Left kidney (tissue), 8 donors: Measurements from ENCODE around the gene HSBP1. TPM values are rescaled to one million over a fixed set of nuclear protein-coding genes. Genes with fewer than 3 reads are reported as not detected.

ENCODE experiments used
- DNase-seq: peaks from one replicate; pipeline ENCODE4 v3.0.0-alpha.2; 2013
- long read RNA-seq, 8 donors: transcript quantifications; one replicate each; lab custom pipeline, GENCODE V29; 2026
- polyA plus RNA-seq: library from polyadenylated mRNA; unstranded; fragments of 120-200 nt; gene quantifications from one replicate; pipeline ENCODE4 v1.2.1, GENCODE V29; 2013; ENCODE audit not compliant: insufficient read length

HSBP1 gene
- 217 TPM for polyA plus RNA-seq
- long read RNA-seq, donor 1, full-length matches to known transcripts, result 240 of 268 reads
- long read RNA-seq, donor 1, partial matches to known transcripts, result 16 of 268 reads
- long read RNA-seq, donor 1, other reads (novel, unspliced or antisense), result 12 of 268 reads
- long read RNA-seq, donor 2, full-length matches to known transcripts, result 256 of 256 reads
- long read RNA-seq, donor 2, partial matches to known transcripts, result 0 of 256 reads
- long read RNA-seq, donor 2, other reads (novel, unspliced or antisense), result 0 of 256 reads
- long read RNA-seq, donor 3, full-length matches to known transcripts, result 209 of 221 reads
- long read RNA-seq, donor 3, partial matches to known transcripts, result 5 of 221 reads
- long read RNA-seq, donor 3, other reads (novel, unspliced or antisense), result 7 of 221 reads
- long read RNA-seq, donor 4, full-length matches to known transcripts, result 49 of 57 reads
- long read RNA-seq, donor 4, partial matches to known transcripts, result 8 of 57 reads
- long read RNA-seq, donor 4, other reads (novel, unspliced or antisense), result 0 of 57 reads
- long read RNA-seq, donor 5, full-length matches to known transcripts, result 535 of 633 reads
- long read RNA-seq, donor 5, partial matches to known transcripts, result 74 of 633 reads
- long read RNA-seq, donor 5, other reads (novel, unspliced or antisense), result 24 of 633 reads
- long read RNA-seq, donor 6, full-length matches to known transcripts, result 247 of 327 reads
- long read RNA-seq, donor 6, partial matches to known transcripts, result 59 of 327 reads
- long read RNA-seq, donor 6, other reads (novel, unspliced or antisense), result 21 of 327 reads
- long read RNA-seq, donor 7, full-length matches to known transcripts, result 389 of 416 reads
- long read RNA-seq, donor 7, partial matches to known transcripts, result 7 of 416 reads
- long read RNA-seq, donor 7, other reads (novel, unspliced or antisense), result 20 of 416 reads
- long read RNA-seq, donor 8, full-length matches to known transcripts, result 118 of 136 reads
- long read RNA-seq, donor 8, partial matches to known transcripts, result 12 of 136 reads
- long read RNA-seq, donor 8, other reads (novel, unspliced or antisense), result 6 of 136 reads

DNA sequence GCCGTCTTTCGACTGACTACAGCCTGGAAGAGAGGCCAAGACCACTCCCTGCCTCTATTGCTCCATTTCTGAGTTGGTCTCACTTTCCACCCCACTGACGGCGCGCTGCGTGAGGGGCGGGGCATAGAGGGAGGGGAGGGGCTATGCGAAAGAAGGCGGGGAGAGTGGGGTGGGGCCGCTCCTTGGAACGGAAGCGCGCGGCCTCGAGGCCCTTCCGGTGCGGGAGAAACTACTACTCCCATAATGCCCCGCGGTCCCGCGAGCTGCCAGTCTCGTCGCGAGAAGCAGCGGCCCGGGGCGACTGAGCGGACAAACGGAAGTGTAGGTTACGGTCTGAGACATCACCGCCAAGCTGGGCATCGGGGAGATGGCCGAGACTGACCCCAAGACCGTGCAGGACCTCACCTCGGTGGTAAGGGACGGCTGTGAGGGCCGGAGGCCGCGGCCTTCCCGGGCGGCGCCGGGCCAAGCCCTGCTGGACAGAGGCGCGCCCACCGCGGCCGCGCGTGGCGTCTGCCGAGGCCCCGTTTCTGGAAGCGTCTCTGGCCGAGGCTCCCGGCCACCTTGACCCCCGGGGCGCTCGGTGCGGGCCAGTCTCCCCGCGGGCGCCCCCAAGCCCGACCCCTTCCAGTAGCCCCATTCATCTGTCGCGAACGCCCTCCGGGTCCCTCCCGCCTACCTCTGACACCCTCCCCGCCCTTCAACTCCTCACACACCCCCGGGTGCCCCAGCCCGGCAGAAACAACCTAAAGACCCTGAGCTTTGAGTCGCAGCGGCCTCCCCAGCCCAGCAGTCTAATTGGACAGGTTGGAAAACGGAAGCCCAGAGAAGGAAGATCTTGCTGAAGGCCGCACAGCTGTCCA, at the start of gene HSBP1:
Gene HSBP1 (plus strand): TSS at position 269 of the 863 bp plus-strand sequence. CDS start 99 bp downstream, at position 368.
- peak; percentile 88 for DNase-seq

DNA sequence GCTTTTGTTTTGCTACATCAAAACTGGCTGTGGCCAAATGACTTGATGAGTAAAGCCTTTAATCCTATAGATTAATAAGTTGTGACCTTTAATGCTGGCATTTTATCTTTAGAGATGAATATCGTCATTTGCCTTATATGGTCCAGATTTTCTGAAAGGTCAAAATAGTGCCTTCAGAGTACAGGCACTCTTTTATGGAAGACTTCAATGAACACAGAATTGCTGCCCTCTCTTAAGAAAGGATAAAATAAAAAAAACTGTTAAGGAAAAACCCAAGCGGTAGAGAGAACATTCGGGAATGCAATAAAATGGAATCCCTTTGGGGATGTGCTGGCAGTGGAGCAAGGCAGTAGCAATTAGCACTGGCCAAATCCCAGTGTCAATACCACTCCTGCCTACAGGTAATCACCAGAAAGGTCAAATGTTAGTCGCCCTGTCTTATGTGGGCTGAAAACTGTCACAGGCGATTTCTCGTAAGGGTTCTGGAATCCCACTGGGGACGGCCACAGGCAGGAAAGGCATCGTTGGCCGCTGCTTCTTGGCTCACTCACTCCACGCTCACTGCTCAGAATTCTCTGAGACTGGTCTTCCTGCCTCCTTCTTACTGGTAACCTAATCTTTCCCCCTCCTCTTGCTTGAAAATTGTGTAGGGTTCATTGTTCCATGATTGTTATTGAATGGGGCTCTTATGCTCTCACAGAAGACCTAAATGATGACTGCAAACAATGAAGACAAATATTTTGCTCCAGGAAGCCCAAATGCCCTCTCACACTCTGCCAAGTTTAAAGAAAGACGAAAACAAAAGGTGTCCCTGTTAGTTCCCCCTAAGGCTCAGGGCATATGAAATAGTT, 45.4 kb upstream of the HSBP1 start:
- no peak for DNase-seq

DNA sequence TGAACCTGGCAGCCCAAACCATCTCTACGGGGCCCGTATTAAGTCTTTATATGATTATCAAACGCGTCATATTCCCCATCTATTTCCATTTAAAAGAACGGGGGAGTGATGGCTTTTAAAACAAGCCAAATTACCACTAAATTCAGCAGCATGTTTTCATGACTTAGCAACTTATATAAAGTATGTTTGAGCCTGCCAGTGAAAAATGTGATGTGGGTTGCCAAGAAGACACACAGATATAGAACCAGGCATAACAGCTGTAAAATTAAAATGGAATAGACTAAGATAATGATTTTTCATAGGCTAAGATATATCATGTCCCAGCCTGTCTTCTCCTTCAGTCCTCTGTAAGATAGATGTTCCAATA, 44.8 kb upstream of the HSBP1 start:
- DNase-seq, result no peak

DNA sequence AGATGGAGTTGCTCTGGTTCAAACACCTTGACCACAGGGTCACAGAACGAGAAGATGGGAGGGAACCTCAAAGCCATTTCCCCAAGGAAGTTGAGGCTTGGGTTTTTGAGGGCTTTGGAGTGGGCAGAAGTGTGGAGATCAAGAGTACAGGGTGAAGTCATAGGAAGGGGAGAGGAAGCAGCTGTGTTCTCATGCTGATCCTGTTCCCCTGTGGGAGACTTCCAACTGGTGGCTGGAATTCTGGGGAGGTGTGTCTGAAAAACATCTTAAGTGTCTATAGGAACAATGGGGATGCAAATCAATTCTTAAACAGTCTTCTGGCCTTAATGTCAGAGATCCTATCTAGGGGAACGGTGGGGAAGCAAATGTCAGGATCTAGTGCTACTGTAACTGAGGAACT, 38.8 kb upstream of the HSBP1 start:
- no peak for DNase-seq

DNA sequence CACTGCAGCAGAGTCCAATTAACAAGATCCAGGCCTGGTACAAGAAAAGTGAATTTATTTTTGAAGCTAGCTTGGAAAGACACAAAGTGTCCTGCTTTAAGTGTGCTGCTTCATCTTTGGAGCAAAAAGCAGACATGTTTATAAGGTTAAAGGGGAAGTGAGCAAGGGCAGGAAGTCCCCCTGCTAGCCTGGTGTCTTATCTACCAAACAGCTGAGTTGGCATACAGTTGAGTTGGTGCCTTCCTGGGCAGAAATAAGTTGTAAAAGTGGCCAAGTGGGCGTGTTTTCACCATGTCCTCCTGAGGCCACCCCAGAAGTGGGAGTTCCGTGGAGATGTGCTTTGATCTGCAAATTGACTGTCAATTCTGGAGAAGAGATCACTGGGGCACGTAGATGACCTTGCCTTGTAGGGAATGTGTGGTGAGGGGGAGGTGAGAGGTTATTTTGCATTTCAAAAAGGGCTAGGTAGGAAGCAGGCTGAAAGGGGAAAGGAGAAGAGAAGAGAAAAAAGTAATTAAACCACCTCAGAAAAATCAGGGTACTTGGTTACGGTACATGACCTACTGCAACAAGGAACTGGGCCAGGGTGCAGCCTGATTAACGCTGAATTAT, 38.3 kb upstream of the HSBP1 start:
- no peak for DNase-seq

DNA sequence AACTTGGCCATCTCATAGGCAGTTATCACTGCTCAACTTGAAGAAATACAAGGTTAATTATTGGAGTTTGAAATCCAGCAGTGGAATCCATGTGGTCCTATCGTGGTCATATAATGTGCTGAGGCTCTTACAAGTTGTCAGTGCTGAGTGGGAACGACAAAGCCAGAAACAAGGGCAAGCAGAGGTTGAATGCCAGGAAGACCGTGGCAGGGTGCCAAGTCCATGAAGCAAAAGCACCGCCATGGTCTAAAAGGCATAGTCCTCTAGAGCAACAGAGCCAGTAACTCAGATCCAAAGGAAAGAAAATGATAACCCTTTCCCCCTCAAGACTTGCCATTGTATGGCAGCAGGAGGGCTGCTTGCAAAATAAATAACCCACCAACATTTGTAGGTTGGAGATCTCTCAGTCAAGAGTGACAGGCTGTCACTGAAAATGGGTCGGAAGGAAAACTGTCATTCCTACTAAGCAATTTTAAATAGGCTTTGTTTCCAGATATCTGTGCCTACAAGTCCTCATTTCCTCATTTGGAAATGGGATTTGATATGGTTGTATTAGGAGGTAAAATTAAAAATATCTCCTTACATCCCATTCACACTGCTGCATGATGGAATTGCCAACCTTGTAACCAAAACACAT, 36.4 kb upstream of the HSBP1 start:
- no peak for DNase-seq

DNA sequence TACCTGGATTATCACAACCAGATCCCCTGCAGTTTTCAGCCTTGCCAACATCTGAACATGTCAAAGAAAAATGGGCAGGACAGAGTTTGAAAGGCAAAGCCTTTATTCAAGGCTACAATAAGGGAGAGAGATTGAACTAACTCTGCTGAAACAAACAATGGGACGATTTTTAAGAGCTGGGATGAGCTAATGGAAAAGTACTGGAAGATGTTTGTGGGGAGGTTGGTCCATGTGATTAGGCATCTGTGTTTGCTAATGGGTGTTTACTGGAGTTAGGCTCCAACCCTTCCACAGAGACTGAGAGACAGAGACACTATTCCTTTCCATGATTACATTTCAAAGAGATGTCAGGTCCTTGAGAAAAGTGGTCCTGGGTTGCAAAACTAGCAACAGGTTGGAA, 35.0 kb upstream of the HSBP1 start:
- no peak for DNase-seq

DNA sequence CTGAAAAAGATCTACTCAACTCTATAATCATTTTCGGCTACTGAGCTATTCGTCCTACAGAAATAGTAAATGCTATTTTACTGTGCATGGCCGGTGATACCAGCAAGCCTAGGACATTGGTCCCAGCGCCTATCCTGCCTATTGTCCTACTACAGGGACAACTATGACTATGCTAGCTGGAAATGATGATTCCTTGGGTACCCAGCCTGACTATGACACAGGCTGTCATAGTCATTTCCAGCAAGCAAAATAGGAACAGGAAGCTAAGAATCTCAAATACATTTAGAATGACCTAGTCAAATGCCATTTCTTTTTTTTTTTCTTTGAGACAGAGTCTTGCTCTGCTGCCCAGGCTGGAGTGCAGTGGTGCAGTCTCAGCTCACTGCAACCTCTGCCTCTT, 33.7 kb upstream of the HSBP1 start:
- DNase-seq, result no peak

DNA sequence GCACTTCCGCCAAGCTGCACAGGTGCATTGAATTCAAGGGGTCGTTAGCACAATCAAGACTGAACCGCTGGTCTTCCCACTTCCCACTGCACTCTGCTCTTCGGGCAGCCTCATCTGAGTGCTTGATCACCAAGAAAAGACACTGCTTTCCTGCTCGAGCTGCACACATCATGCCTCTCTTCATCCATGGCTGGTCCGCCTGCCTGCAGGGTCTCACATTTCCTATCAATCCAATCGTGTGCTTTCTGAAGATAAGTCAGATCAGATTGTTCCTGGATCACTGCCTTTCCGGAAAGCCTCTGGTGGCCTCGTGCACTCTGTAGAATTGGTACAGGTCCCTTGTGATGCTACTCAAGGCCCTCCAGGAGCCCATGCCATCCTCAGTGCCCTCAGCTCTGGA, 30.8 kb upstream of the HSBP1 start:
- DNase-seq, result no peak

DNA sequence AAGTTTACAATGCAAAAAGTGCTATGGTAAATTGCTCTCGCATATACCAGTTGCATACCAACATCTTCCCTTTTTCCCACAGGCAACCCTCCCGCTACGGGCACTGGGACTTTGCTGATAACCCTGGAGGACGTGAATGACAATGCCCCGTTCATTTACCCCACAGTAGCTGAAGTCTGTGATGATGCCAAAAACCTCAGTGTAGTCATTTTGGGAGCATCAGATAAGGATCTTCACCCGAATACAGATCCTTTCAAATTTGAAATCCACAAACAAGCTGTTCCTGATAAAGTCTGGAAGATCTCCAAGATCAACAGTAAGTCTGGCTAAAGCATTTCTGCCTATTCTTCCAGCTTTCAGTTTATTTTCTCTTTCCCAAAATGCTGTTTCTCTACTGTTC, 27.9 kb upstream of the HSBP1 start:
- DNase-seq, result no peak

DNA sequence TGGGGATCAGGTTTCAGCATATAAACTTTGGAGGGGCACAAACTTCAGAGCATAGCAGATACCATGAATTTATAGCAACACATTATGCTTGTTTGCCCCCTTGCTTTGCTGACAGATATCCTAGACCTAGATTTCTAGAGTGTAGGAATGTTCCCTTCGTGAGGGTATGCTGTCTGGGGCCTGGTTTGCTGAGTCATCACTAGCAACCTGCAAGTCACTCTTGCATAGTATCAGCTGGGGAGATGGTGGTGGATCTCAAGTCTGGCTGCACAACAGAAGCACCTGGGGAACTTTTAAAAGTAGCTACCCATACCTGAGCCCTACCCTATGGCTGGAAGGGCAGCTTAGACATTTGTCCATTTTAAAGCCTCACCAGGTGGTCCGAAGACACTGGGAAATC, 22.3 kb upstream of the HSBP1 start:
- DNase-seq, result no peak

DNA sequence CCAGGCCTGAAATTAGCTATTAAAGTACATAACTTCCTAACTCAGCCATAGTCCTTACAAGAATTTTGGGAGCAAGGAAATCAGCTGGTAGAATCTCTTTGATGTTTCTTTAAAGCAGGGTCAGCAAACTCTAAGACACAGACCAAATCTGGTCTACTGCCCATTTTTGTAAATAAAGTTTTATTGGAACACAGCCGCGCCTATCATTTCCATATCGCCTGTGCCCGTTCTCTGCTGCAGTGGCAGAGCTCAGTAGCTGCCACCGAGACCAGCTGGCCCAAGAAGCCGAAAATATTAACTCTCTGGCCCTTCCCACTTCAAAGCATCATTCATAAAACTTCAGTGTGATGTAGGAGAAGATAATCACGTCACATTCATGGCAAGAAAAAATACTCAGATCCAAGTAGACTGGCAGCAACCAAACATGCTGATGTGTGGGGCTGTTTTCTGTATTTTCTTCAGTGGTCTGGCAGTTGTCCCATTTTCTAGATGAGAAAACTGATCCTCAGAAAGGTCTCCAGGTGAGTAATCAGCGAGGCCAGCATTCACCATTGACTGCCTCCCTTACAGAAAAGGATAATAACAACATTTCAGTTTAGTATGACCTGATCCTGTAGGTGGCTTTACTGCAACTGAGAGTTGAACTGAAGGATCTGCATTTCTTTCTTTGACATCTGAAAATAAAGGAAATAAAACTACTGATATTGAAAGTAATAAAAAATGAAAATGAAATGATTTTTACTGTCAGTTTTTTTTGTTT, 18.0 kb upstream of the HSBP1 start:
- DNase-seq, result no peak

DNA sequence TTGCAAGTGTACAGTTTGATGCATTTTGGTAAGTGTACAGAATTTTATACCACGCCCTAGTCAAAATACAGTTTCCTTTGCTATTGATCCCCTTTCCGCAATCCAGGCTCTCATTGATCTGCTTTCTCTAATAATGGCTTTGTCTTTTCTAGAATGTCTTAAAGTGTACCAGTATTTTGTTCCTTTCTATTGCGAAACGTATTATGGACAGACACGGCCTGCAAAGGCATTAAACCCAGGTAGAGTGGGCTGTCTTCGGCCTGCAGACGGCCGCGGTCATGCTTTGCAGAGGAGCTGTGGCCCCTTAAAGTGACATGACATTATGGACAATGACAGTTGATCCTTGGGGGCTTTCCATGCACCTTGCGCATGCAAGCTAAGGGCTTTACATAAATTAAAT, 15.9 kb upstream of the HSBP1 start:
- no peak for DNase-seq

DNA sequence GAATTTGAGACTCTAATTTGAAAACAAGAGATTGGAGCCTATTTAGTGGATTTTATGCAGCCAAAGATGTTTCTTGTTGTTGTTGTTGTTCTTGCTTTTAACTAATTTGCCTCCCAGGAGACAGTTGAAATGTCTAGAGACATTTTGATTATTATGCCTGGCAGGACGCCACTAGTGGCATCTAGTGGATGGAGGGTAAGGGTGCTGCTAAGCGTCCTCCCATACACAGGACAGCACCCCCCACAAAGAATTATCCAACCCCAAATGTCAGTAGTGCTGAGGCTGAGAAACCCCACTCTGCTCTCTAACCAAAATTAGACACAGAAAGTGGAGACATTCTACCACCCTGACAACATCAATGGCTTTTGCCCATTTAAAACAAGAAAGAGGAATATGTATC, 15.4 kb upstream of the HSBP1 start:
- DNase-seq, result no peak

DNA sequence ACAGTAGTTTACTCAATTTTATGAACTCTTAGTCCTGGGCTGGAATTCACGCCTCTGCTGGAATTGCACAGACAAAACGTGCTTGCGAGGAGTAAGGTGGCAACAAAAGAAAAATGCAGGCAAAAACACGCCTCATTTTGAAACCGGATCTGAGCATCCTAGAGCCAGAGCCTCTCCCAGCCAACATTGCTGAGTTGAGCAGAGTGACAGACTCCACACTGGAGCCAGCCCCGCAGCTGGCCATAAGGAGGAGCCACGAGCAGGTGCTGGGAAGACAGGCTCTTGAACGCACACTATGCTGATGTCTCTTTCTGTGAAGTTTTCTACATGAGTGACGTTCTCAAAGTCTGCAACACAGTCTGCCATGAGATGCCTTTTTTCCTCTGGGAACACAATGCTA, 14.6 kb upstream of the HSBP1 start:
- no peak for DNase-seq

DNA sequence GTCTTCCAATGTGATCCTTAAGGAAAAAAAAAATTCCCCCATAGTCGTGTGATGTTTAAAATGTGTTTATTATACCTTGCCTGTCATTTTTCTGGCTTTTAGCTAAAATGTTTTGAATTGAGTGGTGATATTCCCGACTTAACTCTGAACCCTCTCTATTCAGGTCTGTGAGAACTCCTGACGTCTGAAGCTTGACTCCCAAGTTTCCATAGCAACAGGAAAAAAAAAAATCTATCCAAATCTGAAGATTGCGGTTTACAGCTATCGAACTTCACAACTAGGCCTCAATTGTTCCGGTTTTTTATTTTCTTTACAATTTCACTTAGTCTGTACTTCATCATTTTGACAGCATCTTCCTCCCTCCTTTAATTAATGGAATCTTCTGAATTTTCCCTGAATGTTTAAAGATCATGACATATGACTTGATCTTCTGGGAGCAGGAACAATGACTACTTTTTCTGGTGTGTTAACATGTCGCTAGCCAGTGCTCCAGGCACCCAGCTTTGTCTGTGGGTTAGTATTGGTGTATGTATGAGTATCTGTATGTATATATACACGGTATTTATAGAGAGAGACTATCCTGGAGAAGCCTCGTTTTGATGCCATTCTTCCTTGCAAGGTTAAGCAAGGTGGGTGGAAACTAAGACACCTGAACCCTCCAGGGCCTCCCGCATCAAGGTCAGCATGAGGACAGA, 12.8 kb upstream of the HSBP1 start:
- DNase-seq, result no peak

DNA sequence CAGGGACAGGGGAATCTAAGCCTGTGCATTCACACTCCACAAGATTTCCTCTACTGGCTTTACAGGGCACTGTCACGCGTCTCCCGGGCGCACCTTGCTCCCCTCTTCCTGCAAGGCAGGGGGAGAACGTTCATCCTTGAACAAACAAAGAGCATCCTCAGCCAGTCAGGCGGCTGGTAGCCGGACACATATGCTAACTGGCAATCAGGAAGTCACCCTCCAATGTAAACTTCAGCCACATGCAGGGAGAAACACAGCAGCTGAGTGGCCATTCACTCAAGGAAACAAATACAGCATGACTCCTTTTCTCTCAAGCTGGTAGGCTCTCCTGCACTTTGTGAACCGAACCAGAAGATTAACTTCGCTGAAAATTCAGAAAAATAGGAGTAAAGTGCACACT, 10.8 kb upstream of the HSBP1 start:
- no peak for DNase-seq

DNA sequence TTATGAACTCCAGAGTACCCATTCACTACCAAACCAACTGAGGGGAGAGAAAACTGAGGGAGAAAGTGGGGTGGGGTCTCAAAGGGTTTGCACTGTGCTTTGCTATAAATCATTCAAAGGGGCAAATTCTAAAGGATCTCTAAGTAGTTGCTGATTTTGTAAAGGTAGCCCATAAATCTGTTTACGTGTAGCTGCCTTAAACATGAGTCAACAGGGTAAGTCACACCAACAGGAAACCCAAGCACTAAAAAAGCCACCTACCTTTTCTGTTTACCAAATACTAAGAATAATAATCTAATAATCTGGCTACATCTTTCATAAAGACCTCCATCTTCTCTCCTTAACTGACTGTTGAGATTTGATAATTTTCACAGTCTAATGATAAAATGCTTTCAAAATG, 8.4 kb upstream of the HSBP1 start:
- no peak for DNase-seq

DNA sequence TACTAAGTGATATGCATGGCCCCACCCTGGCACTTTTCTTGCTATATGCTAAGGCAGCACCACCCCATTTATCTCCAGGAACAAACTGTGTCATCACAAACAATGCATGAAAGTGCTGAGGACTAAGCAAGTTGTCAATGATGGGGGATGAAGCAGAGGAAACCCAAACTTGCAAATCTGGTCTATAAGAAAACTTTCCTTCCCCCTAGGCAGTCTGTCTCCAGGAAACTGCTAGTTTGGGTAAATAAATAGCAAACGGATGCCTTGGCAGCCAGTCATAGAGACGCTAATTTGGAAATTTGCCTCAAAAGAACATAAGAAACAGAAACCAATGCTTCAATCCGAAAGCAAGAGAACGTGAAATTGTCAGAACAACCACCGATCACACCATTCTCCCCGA, 5.6 kb upstream of the HSBP1 start:
- DNase-seq, result peak; percentile 62
